Hepatocyte (in vitro differentiated cells): ENCODE measurements around the gene EDN1.
A peak's percentile ranks its signal among the peaks of the same experiment; 100 is the strongest.

Source experiments
- EZH2phosphoT487 ChIP-seq: fragments of 200-600 bp; sonication (generic); IDR thresholded peaks from one replicate; pipeline ENCODE4 v1.6.1; 2018; ENCODE audit warnings: antibody characterized with exemption, mild to moderate bottlenecking, low read depth, moderate library complexity; ENCODE audit not compliant: unreplicated experiment, severe bottlenecking
- TF ChIP-seq, protein P1 (sequence below): fragments of 200-600 bp; sonication (generic); IDR thresholded peaks from 2 replicates; pipeline ENCODE4 v1.5.1; 2016; ENCODE audit warnings: antibody characterized with exemption, mild to moderate bottlenecking; ENCODE audit not compliant: poor library complexity

DNA sequence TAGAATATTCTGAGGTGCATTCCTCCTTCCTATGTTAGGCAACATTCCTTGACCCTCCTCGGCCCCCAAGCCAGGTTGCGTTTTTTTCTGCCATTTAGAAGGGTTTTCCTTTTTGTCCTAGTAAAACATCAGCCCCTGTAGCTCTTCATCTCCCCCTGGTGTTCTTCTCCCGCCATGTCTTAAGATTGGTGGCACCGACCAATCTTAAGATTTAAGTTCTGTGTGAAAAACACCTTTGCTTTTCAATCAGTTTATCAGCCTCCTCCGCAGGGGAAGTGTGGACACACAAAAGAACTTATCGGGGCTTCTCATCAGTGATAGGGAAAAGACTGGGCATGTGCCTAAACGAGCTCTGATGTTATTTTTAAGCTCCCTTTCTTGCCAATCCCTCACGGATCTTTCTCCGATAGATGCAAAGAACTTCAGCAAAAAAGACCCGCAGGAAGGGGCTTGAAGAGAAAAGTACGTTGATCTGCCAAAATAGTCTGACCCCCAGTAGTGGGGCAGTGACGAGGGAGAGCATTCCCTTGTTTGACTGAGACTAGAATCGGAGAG, 719 bp upstream of the EDN1 start:
- TF ChIP-seq EZH2phosphoT487 = no peak
- TF ChIP-seq, protein P1, sequence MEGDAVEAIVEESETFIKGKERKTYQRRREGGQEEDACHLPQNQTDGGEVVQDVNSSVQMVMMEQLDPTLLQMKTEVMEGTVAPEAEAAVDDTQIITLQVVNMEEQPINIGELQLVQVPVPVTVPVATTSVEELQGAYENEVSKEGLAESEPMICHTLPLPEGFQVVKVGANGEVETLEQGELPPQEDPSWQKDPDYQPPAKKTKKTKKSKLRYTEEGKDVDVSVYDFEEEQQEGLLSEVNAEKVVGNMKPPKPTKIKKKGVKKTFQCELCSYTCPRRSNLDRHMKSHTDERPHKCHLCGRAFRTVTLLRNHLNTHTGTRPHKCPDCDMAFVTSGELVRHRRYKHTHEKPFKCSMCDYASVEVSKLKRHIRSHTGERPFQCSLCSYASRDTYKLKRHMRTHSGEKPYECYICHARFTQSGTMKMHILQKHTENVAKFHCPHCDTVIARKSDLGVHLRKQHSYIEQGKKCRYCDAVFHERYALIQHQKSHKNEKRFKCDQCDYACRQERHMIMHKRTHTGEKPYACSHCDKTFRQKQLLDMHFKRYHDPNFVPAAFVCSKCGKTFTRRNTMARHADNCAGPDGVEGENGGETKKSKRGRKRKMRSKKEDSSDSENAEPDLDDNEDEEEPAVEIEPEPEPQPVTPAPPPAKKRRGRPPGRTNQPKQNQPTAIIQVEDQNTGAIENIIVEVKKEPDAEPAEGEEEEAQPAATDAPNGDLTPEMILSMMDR = peak; percentile 76
